IMR-90 (cell line): ENCODE measurements around the gene CDK5RAP2. TPM values are rescaled to one million over a fixed set of nuclear protein-coding genes. Genes with fewer than 3 reads are reported as not detected.

Experiments
- ATAC-seq: fragments of 200-7000 bp; cut with Tn5 transposase; 2 replicates; pipeline ENCODE4 v1.9.1; 2020; ENCODE audit warnings: low read depth, mild to moderate bottlenecking, moderate library complexity
- BruUV-seq: library from RNA; stranded (reverse); fragments of 400-500 nt; replicated peaks from 2 replicates; lab custom pipeline; 2021; lab: Mats Ljungman, UMichigan
- CTCF ChIA-PET: fragments of 300-600 bp; formaldehyde crosslinking; extraction: SDS; loops from one replicate; lab custom pipeline; 2021; ENCODE audit warnings: antibody characterized with exemption; lab: Yijun Ruan, JAX
- POLR2A ChIA-PET: fragments of 300-600 bp; sonication (Branson Sonifier 250); formaldehyde crosslinking; loops from one replicate; lab custom pipeline; 2022; ENCODE audit warnings: antibody characterized with exemption; ENCODE audit not compliant: unreplicated experiment; lab: Charles Lee
- DNase-seq: peaks from one replicate; pipeline ENCODE4 v3.0.0; 2013
- H2AFZ ChIP-seq: replicated peaks from 2 replicates; pipeline ENCODE3; 2013; ENCODE audit warnings: low read length, mild to moderate bottlenecking; ENCODE audit not compliant: poor library complexity
- H2AK5ac ChIP-seq: 2 replicates; pipeline ENCODE4 v1.6.1; 2013; ENCODE audit warnings: low read depth, low read length, inconsistent platforms
- H2AK9ac ChIP-seq: replicated peaks from 2 replicates; pipeline ENCODE3; 2013; ENCODE audit warnings: mild to moderate bottlenecking, low read depth, low read length, moderate library complexity; ENCODE audit not compliant: poor library complexity
- H2BK120ac ChIP-seq: 2 replicates; pipeline ENCODE4 v1.6.1; 2013; ENCODE audit warnings: low read depth, low read length, inconsistent platforms
- H2BK15ac ChIP-seq: 3 replicates; pipeline ENCODE4 v1.6.1; 2013; ENCODE audit warnings: low read depth, low read length, inconsistent platforms
- H2BK20ac ChIP-seq: 2 replicates; pipeline ENCODE4 v1.6.1; 2013; ENCODE audit warnings: low read depth, mild to moderate bottlenecking, inconsistent platforms, low read length, moderate library complexity
- H2BK5ac ChIP-seq: 2 replicates; pipeline ENCODE4 v1.6.1; 2013; ENCODE audit warnings: mild to moderate bottlenecking, low read depth, low read length, inconsistent platforms; ENCODE audit not compliant: poor library complexity, severe bottlenecking
- H3K14ac ChIP-seq: replicated peaks from 2 replicates; pipeline ENCODE4 v1.6.1; 2013; ENCODE audit warnings: low read depth, low read length, inconsistent platforms
- H3K18ac ChIP-seq: 2 replicates; pipeline ENCODE4 v1.6.1; 2013; ENCODE audit warnings: low read depth, low read length, control low read depth
- H3K23ac ChIP-seq: 2 replicates; pipeline ENCODE4 v1.6.1; 2013; ENCODE audit warnings: low read depth, low read length, inconsistent platforms
- H3K27ac ChIP-seq: 2 replicates; pipeline ENCODE4 v1.5.1; 2013; ENCODE audit warnings: mild to moderate bottlenecking, control low read depth, low read length; ENCODE audit not compliant: insufficient read depth
- H3K27me3 ChIP-seq: 2 replicates; pipeline ENCODE4 v1.6.1; 2013; ENCODE audit warnings: low read length; ENCODE audit not compliant: control insufficient read depth, insufficient read depth
- H3K36me3 ChIP-seq: 2 replicates; pipeline ENCODE4 v1.6.1; 2013; ENCODE audit warnings: low read length, mixed read lengths; ENCODE audit not compliant: control insufficient read depth, insufficient read depth
- H3K4ac ChIP-seq: 2 replicates; pipeline ENCODE4 v1.6.1; 2013; ENCODE audit warnings: low read depth, low read length, inconsistent platforms
- H3K4me1 ChIP-seq: 2 replicates; pipeline ENCODE4 v1.6.1; 2013; ENCODE audit warnings: low read length, mixed read lengths; ENCODE audit not compliant: control insufficient read depth, insufficient read depth
- H3K4me2 ChIP-seq: 2 replicates; pipeline ENCODE4 v1.6.1; 2013; ENCODE audit warnings: low read depth, mild to moderate bottlenecking, control low read depth, low read length, moderate library complexity
- H3K4me3 ChIP-seq: 2 replicates; pipeline ENCODE4 v1.5.1; 2013; ENCODE audit warnings: low read depth, mild to moderate bottlenecking, control low read depth, low read length, moderate library complexity; ENCODE audit not compliant: insufficient read depth
- H3K56ac ChIP-seq: 2 replicates; pipeline ENCODE4 v1.6.1; 2013; ENCODE audit warnings: low read length, inconsistent platforms; ENCODE audit not compliant: insufficient read depth; ENCODE audit errors: extremely low read depth
- H3K79me1 ChIP-seq, 2 experiments: 2 replicates each; pipeline ENCODE4 v1.6.1; 2013; ENCODE audit warnings: low read length in 2 of 2, inconsistent platforms in 1 of 2, low read depth in 1 of 2
- H3K9ac ChIP-seq: 2 replicates; pipeline ENCODE4 v1.6.1; 2013; ENCODE audit warnings: low read depth, low read length, control low read depth
- H3K9me1 ChIP-seq: 2 replicates; pipeline ENCODE4 v1.6.1; 2013; ENCODE audit warnings: low read length, inconsistent platforms; ENCODE audit not compliant: insufficient read depth
- H3K9me3 ChIP-seq: 2 replicates; pipeline ENCODE4 v1.6.1; 2013; ENCODE audit warnings: low read length; ENCODE audit not compliant: control insufficient read depth, insufficient read depth
- H4K20me1 ChIP-seq: 2 replicates; pipeline ENCODE4 v1.6.1; 2013; ENCODE audit warnings: low read length, inconsistent platforms; ENCODE audit not compliant: insufficient read depth
- H4K5ac ChIP-seq: 2 replicates; pipeline ENCODE4 v1.6.1; 2013; ENCODE audit warnings: mild to moderate bottlenecking, low read depth, low read length, control low read depth
- H4K8ac ChIP-seq, 2 experiments: 2 replicates each; pipeline ENCODE4 v1.6.1; 2013; ENCODE audit warnings: low read depth in 2 of 2, low read length in 2 of 2, control low read depth in 1 of 2, inconsistent platforms in 1 of 2
- H4K91ac ChIP-seq: 2 replicates; pipeline ENCODE4 v1.6.1; 2013; ENCODE audit warnings: low read depth, low read length, inconsistent platforms; ENCODE audit not compliant: insufficient read depth
- BHLHE40 ChIP-seq: fragments of 150-350 bp; IDR thresholded peaks from 2 replicates; pipeline ENCODE4 v1.6.1; 2016; ENCODE audit warnings: mild to moderate bottlenecking, low read depth, low read length
- CEBPB ChIP-seq: IDR thresholded peaks from 2 replicates; pipeline ENCODE4 v1.6.1; 2012; ENCODE audit warnings: low read depth, low read length, improper control_type of control experiment
- CHD1 ChIP-seq: IDR thresholded peaks from 2 replicates; pipeline ENCODE4 v1.6.1; 2012; ENCODE audit warnings: low read depth, low read length, improper control_type of control experiment
- FOS ChIP-seq: fragments of 150-350 bp; IDR thresholded peaks from 2 replicates; pipeline ENCODE4 v1.6.1; 2016; ENCODE audit warnings: low read depth, low read length
- MAFK ChIP-seq: IDR thresholded peaks from 2 replicates; pipeline ENCODE4 v1.6.1; 2012; ENCODE audit warnings: low read depth, low read length, improper control_type of control experiment
- MAZ ChIP-seq: IDR thresholded peaks from 2 replicates; pipeline ENCODE4 v1.6.1; 2012; ENCODE audit warnings: low read depth, mild to moderate bottlenecking, low read length, improper control_type of control experiment, moderate library complexity, borderline replicate concordance
- MXI1 ChIP-seq: IDR thresholded peaks from 2 replicates; pipeline ENCODE4 v1.6.1; 2012; ENCODE audit warnings: low read depth, mild to moderate bottlenecking, low read length, moderate library complexity, borderline replicate concordance
- POLR2A ChIP-seq: IDR thresholded peaks from 2 replicates; pipeline ENCODE4 v1.6.1; 2012; ENCODE audit warnings: mild to moderate bottlenecking, low read depth, low read length
- RCOR1 ChIP-seq: IDR thresholded peaks from 2 replicates; pipeline ENCODE4 v1.6.1; 2012; ENCODE audit warnings: mild to moderate bottlenecking, low read length, improper control_type of control experiment; ENCODE audit not compliant: insufficient replicate concordance
- RFX5 ChIP-seq: IDR thresholded peaks from 2 replicates; pipeline ENCODE4 v1.8.0; 2012; ENCODE audit warnings: low read depth, mild to moderate bottlenecking, low read length, moderate library complexity
- SMC3 ChIP-seq: fragments of 150-350 bp; IDR thresholded peaks from 2 replicates; pipeline ENCODE4 v1.6.1; 2016; ENCODE audit warnings: low read depth, mild to moderate bottlenecking, antibody characterized with exemption, low read length, moderate library complexity
- WGBS, 2 experiments: methylation state at CpG; one replicate each; pipeline versions ENCODE4 v1.1.5 to v1.1.7; 2013; ENCODE audit warnings: missing lambda C conversion rate in 2 of 2; ENCODE audit not compliant: insufficient read length in 1 of 2; ENCODE audit errors: extremely low coverage in 2 of 2; 5-methylcytosine and 5-hydroxymethylcytosine counted together
- dilution Hi-C: fragments of 300-500 bp; cut with HindIII; formaldehyde crosslinking; loops from one replicate; pipeline ENCODE4 v1.14.3; 2018; ENCODE audit warnings: low sequenced_read_pairs; ENCODE audit not compliant: unreplicated experiment
- in situ Hi-C: fragments of 300-500 bp; cut with MboI; formaldehyde crosslinking; loops from 3 replicates; pipeline ENCODE4 v1.14.3; 2019; ENCODE audit warnings: low sequenced_read_pairs, inconsistent platforms, mixed read lengths
- intact Hi-C: fragments of 100-400 bp; cut with micrococcal nuclease; formaldehyde crosslinking; loops from 2 replicates; pipeline ENCODE4 v1.10.0; 2022
- polyA plus RNA-seq, 3 experiments: library from polyadenylated mRNA; depleted of rRNA; stranded (reverse); fragments of >200 nt; gene quantifications; 2 replicates each; pipeline ENCODE4 v1.2.3, GENCODE V29; 2012; ENCODE audit warnings: low replicate concordance in 1 of 3
- total RNA-seq: library from RNA; depleted of rRNA; stranded (reverse); fragments of >200 nt; gene quantifications from 2 replicates; pipeline ENCODE4 v1.2.3, GENCODE V29; 2012
- TF ChIP-seq, protein P1 (sequence below): conservative IDR thresholded peaks from 2 replicates; pipeline ENCODE4 v1.5.1; 2012; ENCODE audit warnings: mild to moderate bottlenecking, low read depth, low read length, improper control_type of control experiment
- TF ChIP-seq, protein P2 (sequence below): fragments of 150-350 bp; IDR thresholded peaks from 2 replicates; pipeline ENCODE4 v1.6.1; 2017; ENCODE audit warnings: mild to moderate bottlenecking, antibody characterized with exemption, low read length, low read depth
- TF ChIP-seq, protein P3 (sequence below): fragments of 150-350 bp; IDR thresholded peaks from 2 replicates; pipeline ENCODE4 v1.6.1; 2016; ENCODE audit warnings: low read depth, mild to moderate bottlenecking, low read length, moderate library complexity, borderline replicate concordance

The CDK5RAP2 gene
- total and polyA plus RNA-seq, 2 of the 4 experiments (the other 2 are of a cell fraction), result 29.5 to 31.7 TPM

DNA sequence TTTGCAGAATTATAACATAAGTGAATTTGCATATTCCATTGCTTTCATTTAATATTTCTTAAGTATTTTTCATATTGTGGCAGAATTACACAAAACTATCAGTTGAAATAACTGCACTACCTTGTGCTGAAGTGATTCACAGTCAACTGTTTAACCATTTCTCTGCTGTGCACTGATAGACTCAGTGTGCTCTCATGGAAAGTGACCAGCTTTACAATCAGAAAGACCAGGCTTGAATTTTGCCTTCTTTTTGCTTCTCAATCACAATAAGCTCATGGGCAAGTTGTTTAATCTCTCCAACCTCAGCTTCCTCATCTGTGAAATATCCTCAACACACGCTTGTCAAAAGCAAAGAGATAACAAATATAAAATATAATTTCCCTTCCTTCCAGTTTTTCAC lies 18.3 kb downstream of the CDK5RAP2 start:
- in situ Hi-C loops, result no loop called here

More for the DNA sequence above, 18.3 kb downstream of the CDK5RAP2 start:
- ATAC-seq (no peak), DNase-seq (no peak)
- intact Hi-C loops, result no loop called here
- no TSS peak for BruUV-seq
- Histone ChIP-seq H4K20me1 (0 out of 2 replicates have a peak, but pooled peaks cover 3% of the 10 kb centered on the region), H4K8ac (no peak overlapping the region), H3K4me3 (no peak overlapping the region), H3K23ac (no peak overlapping the region), H4K5ac (no peak overlapping the region), H2AFZ (no peak overlapping the region), H3K4me2 (no peak overlapping the region), H3K9ac (no peak overlapping the region), H3K4me1 (no peaks in the 10 kb centered on the region), H3K56ac (no peak overlapping the region), H4K91ac (no peak overlapping the region), H2BK5ac (no peak overlapping the region), H3K36me3 (peaks cover 15% of the 10 kb centered on the region), H3K4ac (no peak overlapping the region), H3K9me3 (no peaks in the 10 kb centered on the region), H2AK9ac (no peak overlapping the region), H2BK120ac (no peak overlapping the region), H2BK20ac (no peak overlapping the region), H3K18ac (no peak overlapping the region), H3K14ac (no peak overlapping the region), H3K27ac (no peak overlapping the region), H3K9me1 (peaks cover 13% of the 10 kb centered on the region), H3K27me3 (no peaks in the 10 kb centered on the region), H2BK15ac (no peak overlapping the region), H2AK5ac (no peak overlapping the region), H3K79me1 (peaks cover 36 to 56% of the 10 kb centered on the region in 2 experiments)
- POLR2A ChIA-PET, result no interaction called here
- CTCF ChIA-PET, result no interaction called here
- WGBS, 2 experiments, result no CpG with 5 or more reads among the region's 1 CpG
- dilution Hi-C loops, result no loop called here
- no peak for TF ChIP-seq MAZ
- TF ChIP-seq RFX5, result no peak
- no peak for TF ChIP-seq CHD1
- no peak for TF ChIP-seq MXI1
- TF ChIP-seq, protein P1, sequence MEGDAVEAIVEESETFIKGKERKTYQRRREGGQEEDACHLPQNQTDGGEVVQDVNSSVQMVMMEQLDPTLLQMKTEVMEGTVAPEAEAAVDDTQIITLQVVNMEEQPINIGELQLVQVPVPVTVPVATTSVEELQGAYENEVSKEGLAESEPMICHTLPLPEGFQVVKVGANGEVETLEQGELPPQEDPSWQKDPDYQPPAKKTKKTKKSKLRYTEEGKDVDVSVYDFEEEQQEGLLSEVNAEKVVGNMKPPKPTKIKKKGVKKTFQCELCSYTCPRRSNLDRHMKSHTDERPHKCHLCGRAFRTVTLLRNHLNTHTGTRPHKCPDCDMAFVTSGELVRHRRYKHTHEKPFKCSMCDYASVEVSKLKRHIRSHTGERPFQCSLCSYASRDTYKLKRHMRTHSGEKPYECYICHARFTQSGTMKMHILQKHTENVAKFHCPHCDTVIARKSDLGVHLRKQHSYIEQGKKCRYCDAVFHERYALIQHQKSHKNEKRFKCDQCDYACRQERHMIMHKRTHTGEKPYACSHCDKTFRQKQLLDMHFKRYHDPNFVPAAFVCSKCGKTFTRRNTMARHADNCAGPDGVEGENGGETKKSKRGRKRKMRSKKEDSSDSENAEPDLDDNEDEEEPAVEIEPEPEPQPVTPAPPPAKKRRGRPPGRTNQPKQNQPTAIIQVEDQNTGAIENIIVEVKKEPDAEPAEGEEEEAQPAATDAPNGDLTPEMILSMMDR, result no peak
- TF ChIP-seq RCOR1, result no peak
- TF ChIP-seq FOS, result no peak
- no peak for TF ChIP-seq SMC3
- TF ChIP-seq POLR2A, result no peak
- TF ChIP-seq BHLHE40, result no peak
- TF ChIP-seq, protein P2, sequence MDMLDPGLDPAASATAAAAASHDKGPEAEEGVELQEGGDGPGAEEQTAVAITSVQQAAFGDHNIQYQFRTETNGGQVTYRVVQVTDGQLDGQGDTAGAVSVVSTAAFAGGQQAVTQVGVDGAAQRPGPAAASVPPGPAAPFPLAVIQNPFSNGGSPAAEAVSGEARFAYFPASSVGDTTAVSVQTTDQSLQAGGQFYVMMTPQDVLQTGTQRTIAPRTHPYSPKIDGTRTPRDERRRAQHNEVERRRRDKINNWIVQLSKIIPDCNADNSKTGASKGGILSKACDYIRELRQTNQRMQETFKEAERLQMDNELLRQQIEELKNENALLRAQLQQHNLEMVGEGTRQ, result no peak
- TF ChIP-seq, protein P3, sequence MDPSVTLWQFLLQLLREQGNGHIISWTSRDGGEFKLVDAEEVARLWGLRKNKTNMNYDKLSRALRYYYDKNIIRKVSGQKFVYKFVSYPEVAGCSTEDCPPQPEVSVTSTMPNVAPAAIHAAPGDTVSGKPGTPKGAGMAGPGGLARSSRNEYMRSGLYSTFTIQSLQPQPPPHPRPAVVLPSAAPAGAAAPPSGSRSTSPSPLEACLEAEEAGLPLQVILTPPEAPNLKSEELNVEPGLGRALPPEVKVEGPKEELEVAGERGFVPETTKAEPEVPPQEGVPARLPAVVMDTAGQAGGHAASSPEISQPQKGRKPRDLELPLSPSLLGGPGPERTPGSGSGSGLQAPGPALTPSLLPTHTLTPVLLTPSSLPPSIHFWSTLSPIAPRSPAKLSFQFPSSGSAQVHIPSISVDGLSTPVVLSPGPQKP, result no peak
- TF ChIP-seq CEBPB, result no peak
- TF ChIP-seq MAFK, result no peak
